ENCODE data around the gene PCGF3. TPM values are rescaled to one million over a fixed set of nuclear protein-coding genes. Genes with fewer than 3 reads are reported as not detected.

The PCGF3 gene
- total RNA-seq, 4 donors from 2014 or later = 31.7 to 35.3 (median 34.7) TPM

GRCh38 chr4:675036-675882, 30.4 kb upstream of the PCGF3 start:
- Histone ChIP-seq H3K4me1 (peaks cover 19 to 35% (median 27%) of the 10 kb centered on the region in 4 donors), H3K27me3 (peaks cover 0 to 14% (median 0%) of the 10 kb centered on the region in 4 donors), H3K27ac (replicated peaks in 1 of 4) (peak overlapping the region; percentile 94 to 97 (median 96)), H3K4me3 (peak overlapping the region; percentile 88 to 97 (median 94)), H3K36me3 (peaks cover 18 to 29% (median 27%) of the 10 kb centered on the region in 4 donors), H3K9me3 (no peaks in the 10 kb centered on the region)
- 79% methylated on average over 12 of the region's 26 CpGs for WGBS
- DNase-seq (ENCODE audit: extremely low spot score) = no peak
- intact Hi-C loops (cut with DNase I) = no loop called here
- no peak for TF ChIP-seq POLR2AphosphoS5 (IDR thresholded peaks at IDR 0.05)
- TF ChIP-seq POLR2A (IDR thresholded peaks at IDR 0.05; ENCODE audit: low read depth) = no peak
- TF ChIP-seq EP300 (IDR thresholded peaks at IDR 0.05) = no peak
- no peak for TF ChIP-seq CTCF (IDR thresholded peaks at IDR 0.05)

DNA sequence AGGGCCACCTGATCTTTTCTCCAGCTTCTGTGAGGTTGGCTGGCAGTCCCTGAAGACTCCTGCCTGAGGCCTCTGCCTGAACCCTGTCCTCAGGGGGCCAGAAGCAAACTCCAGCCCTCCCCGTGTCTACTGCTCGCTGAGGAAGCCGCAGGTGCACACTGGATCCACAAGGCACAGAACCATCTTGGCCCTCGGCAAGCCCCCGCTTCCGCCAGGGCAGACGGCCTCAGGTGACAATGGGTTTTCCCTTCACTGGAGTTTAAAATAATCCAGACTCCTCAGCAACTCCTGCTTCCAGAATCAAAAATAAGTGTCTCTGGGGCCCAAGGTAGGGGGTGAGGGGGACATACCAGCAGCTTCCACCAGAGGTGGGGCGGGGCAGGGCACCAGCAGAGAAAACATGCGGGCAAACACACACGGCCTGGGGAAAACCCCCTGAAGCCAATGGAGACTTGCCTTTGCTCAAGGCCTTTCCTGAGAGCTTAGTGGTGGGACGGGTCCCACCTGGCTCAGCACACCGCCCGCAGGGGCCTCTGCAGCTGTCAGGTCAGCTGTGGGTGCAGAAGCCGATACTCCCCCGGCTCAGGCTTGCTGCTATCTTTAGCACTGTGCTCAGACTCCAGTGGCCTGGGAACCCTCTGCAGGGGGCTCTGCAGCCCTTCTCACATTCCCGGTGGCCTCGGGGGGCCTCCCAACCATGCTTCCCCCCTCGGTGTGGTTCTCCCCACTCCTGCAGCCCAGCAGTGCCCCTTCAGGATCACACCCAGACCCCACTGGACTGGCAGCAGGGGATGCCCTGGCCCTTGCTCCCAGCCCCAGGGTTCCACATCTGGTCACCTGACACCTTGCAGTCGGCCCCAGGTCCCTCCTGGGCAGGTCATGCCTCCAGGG, 29.4 kb upstream of the PCGF3 start:
- Histone ChIP-seq H3K4me1 (peaks cover 29 to 45% (median 37%) of the 10 kb centered on the region in 4 donors), H3K36me3 (peaks cover 14 to 19% (median 19%) of the 10 kb centered on the region in 4 donors), H3K9me3 (no peaks in the 10 kb centered on the region), H3K27ac (replicated peaks in 1 of 4) (no peak overlapping the region), H3K4me3 (no peak overlapping the region), H3K27me3 (peaks cover 0 to 24% (median 0%) of the 10 kb centered on the region in 4 donors)
- whole genome bisulfite sequencing = 66% methylated on average over 15 of the region's 19 CpGs
- TF ChIP-seq POLR2A (IDR thresholded peaks at IDR 0.05; ENCODE audit: low read depth) (no peak), CTCF (IDR thresholded peaks at IDR 0.05) (no peak), POLR2AphosphoS5 (IDR thresholded peaks at IDR 0.05) (no peak), EP300 (IDR thresholded peaks at IDR 0.05) (no peak)
- no peak for DNase-seq (ENCODE audit: extremely low spot score)
- intact Hi-C loops (cut with DNase I) = no loop called here

- intact Hi-C loops (cut with DNase I) = no loop called here
- Histone ChIP-seq H3K27ac (replicated peaks in 1 of 4) (no peak overlapping the region), H3K4me1 (peaks cover 29 to 49% (median 39%) of the 10 kb centered on the region in 4 donors), H3K36me3 (peaks cover 8 to 13% (median 12%) of the 10 kb centered on the region in 4 donors), H3K4me3 (no peak overlapping the region), H3K27me3 (peaks cover 0 to 28% (median 0%) of the 10 kb centered on the region in 4 donors), H3K9me3 (no peaks in the 10 kb centered on the region)
- DNase-seq (ENCODE audit: extremely low spot score) = no peak
- 93% methylated on average over 5 of the region's 8 CpGs for WGBS
- TF ChIP-seq POLR2A (IDR thresholded peaks at IDR 0.05; ENCODE audit: low read depth) (no peak), CTCF (IDR thresholded peaks at IDR 0.05) (no peak), EP300 (IDR thresholded peaks at IDR 0.05) (no peak), POLR2AphosphoS5 (IDR thresholded peaks at IDR 0.05) (no peak)
Observed at GRCh38 chr4:676871-677235, 28.8 kb upstream of the PCGF3 start.

DNA sequence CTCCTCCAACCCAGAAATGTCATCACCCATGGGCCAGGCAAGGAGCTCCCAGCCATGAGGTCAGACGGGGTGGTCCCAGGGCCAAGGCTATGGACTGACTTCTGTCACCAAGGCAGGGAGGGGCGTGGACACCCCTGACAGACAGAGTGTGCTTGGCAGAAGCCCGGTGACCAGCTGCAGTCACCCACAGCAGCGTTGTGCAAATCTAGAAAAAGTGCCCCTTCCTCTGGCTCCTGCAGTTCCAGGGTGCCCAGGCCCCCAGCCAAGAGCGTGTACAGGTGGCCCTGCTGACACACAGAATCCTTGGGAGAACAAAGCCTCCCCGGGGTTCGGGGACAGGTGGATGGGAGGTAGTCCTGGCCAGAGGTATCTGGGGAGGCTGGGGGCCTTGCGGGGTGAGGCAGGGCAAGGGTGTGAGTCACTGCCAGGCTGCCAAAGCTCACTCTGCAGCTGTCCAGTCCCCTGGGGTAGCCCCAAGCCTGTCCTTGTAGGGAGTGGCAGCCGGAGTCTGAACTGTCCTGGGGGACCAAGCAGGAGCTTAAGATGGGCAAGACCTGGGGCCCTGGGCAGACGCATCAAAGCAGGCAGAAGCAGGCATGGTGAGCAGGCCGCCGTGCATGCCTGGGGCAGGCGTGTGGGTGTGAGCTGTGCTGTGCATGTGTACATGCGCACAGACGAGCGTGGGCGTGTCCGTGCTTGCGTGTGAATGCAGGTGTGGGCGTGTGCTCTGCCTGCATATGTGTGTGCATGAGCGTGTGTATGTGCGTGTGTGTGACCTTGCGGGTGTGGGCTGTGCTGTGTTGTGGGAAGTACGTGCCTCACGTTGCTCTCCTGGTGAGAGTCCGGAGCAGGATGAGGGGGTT, 28.0 kb upstream of the PCGF3 start:
- intact Hi-C loops (cut with DNase I) = no loop called here
- Histone ChIP-seq H3K27ac (replicated peaks in 1 of 4) (no peak overlapping the region), H3K9me3 (no peaks in the 10 kb centered on the region), H3K27me3 (peaks cover 0 to 36% (median 0%) of the 10 kb centered on the region in 4 donors), H3K36me3 (peaks cover 0 to 5% (median 4%) of the 10 kb centered on the region in 4 donors), H3K4me3 (no peak overlapping the region), H3K4me1 (peaks cover 29 to 50% (median 39%) of the 10 kb centered on the region in 4 donors)
- no peak for DNase-seq (ENCODE audit: extremely low spot score)
- TF ChIP-seq POLR2AphosphoS5 (IDR thresholded peaks at IDR 0.05) (no peak), CTCF (IDR thresholded peaks at IDR 0.05) (no peak), EP300 (IDR thresholded peaks at IDR 0.05) (no peak), POLR2A (IDR thresholded peaks at IDR 0.05; ENCODE audit: low read depth) (no peak)
- WGBS = 70% methylated on average over 13 of the region's 26 CpGs

Data from esophagus muscularis mucosa (tissue), 4 donors.